Vagina (tissue), 2 donors: ENCODE data around the gene DPF3. TPM values are rescaled to one million over a fixed set of nuclear protein-coding genes. Genes with fewer than 3 reads are reported as not detected.

ENCODE experiments used
- DNase-seq, 2 donors: peaks; one replicate each; pipeline ENCODE4 v3.0.0-alpha.2; 2017; ENCODE audit errors: extremely low spot score in 2 of 2
- H3K27ac ChIP-seq: fragments of 200-600 bp; sonication (generic); one replicate; pipeline ENCODE4 v1.5.1; 2019
- H3K27me3 ChIP-seq: fragments of 200-600 bp; sonication (generic); one replicate; pipeline ENCODE4 v1.5.1; 2019
- H3K36me3 ChIP-seq, 2 donors: fragments of 200-600 bp; sonication (generic); one replicate each; pipeline ENCODE4 v1.5.1; 2017 to 2019
- H3K4me1 ChIP-seq: fragments of 200-600 bp; sonication (generic); one replicate; pipeline ENCODE4 v1.5.1; 2019
- H3K4me3 ChIP-seq, 2 donors: fragments of 200-600 bp; sonication (generic); 1 replicate in 1 of 2; 2 replicates in 1 of 2; pipeline ENCODE4 v1.5.1; 2016 to 2019
- H3K9me3 ChIP-seq: fragments of 200-600 bp; sonication (generic); one replicate; pipeline ENCODE4 v1.5.1; 2019
- CTCF ChIP-seq, 3 experiments: fragments of 450-650 bp in 2 of 3; fragments of 200-600 bp in 1 of 3; sonication (generic) in 1 of 3; IDR thresholded peaks; one replicate each; pipeline ENCODE4 v1.5.1; 2017 to 2019; ENCODE audit warnings: antibody characterized with exemption in 3 of 3, mild to moderate bottlenecking in 2 of 3, moderate library complexity in 2 of 3
- POLR2A ChIP-seq, 2 donors: fragments of 450-650 bp; IDR thresholded peaks; one replicate each; pipeline ENCODE4 v1.6.1; 2017; ENCODE audit warnings: antibody characterized with exemption in 2 of 2, mild to moderate bottlenecking in 2 of 2, moderate library complexity in 2 of 2
- POLR2AphosphoS5 ChIP-seq, 2 donors: sonication (generic); formaldehyde crosslinking; IDR thresholded peaks; one replicate each; pipeline ENCODE4 v1.9.0; 2017; ENCODE audit warnings: antibody characterized with exemption in 2 of 2, mild to moderate bottlenecking in 2 of 2, low read depth in 1 of 2; ENCODE audit not compliant: insufficient read depth in 1 of 2
- intact Hi-C: fragments of 100-400 bp; cut with DNase I; formaldehyde crosslinking; loops from one replicate; pipeline ENCODE4 v1.15.1; 2023
- total RNA-seq: library from RNA; depleted of rRNA; stranded (reverse); fragments of >200 nt; gene quantifications from one replicate; pipeline ENCODE4 v1.2.3, GENCODE V29; 2016

The DPF3 gene
- total RNA-seq, 1 donor from 2014 or later, result not detected

DNA sequence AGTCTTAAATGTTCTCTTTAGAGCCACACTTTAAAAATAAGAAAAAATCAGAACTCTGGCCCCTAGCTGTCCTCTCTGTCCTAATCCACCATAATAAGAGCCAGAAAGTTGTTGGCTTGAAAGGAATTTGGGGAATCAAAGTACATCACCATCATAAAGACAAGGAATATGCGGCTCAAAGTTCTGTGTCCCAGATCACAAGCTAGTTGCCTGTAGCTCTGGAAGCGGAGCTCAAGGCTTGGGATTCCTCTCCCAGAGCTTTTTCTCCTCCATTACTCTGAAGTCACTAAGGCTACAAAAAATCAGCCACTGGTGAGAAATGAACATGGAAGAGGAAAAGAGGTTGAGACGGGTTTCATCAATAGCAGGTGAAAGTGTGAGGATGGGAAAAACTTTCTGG is 6.4 kb downstream of the DPF3 start:
- H3K4me3 ChIP-seq, result no peak overlapping the region
- no peaks in the 10 kb centered on the region for H3K9me3 ChIP-seq
- DNase-seq, result no peak
- H3K4me1 ChIP-seq, result peaks cover 10% of the 10 kb centered on the region
- H3K36me3 ChIP-seq, result no peaks in the 10 kb centered on the region
- intact Hi-C loops, result no loop called here
- H3K27me3 ChIP-seq, result no peaks in the 10 kb centered on the region
- TF ChIP-seq POLR2A (IDR thresholded peaks at IDR 0.05) (no peak), CTCF (IDR thresholded peaks at IDR 0.05) (no peak), POLR2AphosphoS5 (IDR thresholded peaks at IDR 0.05; ENCODE audit: insufficient read depth in 1 of 2, low read depth in 1 of 2) (no peak)
- H3K27ac ChIP-seq, result no peak overlapping the region

- TF ChIP-seq POLR2AphosphoS5 (IDR thresholded peaks at IDR 0.05; ENCODE audit: insufficient read depth in 1 of 2, low read depth in 1 of 2) (no peak), CTCF (IDR thresholded peaks at IDR 0.05) (no peak)
- Histone ChIP-seq H3K4me3 (no peak overlapping the region), H3K27ac (no peak overlapping the region), H3K9me3 (no peaks in the 10 kb centered on the region), H3K36me3 (no peaks in the 10 kb centered on the region), H3K27me3 (no peaks in the 10 kb centered on the region), H3K4me1 (no peaks in the 10 kb centered on the region)
- intact Hi-C loops, result no loop called here
- DNase-seq, result no peak
These were observed 9.5 kb downstream of the DPF3 start for GRCh38 chr14:72884386-72884785.

DNA sequence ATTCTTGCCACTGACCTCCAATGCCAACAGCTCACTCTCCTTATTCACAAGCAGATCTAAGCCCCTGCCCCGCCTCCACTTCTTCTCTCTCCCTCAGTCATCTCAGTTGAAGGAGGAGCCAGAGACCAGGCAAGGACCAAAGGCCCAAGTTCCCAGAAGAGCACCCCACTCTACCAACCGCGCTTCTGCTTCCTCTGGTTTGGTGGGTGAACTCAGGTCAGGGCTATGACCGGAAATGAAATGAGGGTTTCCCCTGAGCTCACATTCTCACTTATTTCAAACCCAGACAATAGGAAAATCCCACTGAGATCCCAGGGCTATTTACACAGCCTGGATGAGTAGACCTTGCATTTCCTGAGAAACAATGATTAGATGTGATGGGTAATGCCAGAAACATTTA is 9.9 kb downstream of the DPF3 start:
- Histone ChIP-seq H3K9me3 (no peaks in the 10 kb centered on the region), H3K36me3 (no peaks in the 10 kb centered on the region), H3K27me3 (no peaks in the 10 kb centered on the region), H3K4me3 (no peak overlapping the region), H3K4me1 (no peaks in the 10 kb centered on the region), H3K27ac (no peak overlapping the region)
- intact Hi-C loops, result no loop called here
- TF ChIP-seq POLR2AphosphoS5 (IDR thresholded peaks at IDR 0.05; ENCODE audit: insufficient read depth in 1 of 2, low read depth in 1 of 2), result no peak
- no peak for TF ChIP-seq POLR2A (IDR thresholded peaks at IDR 0.05)
- TF ChIP-seq CTCF (IDR thresholded peaks at IDR 0.05), result no peak
- no peak for DNase-seq

DNA sequence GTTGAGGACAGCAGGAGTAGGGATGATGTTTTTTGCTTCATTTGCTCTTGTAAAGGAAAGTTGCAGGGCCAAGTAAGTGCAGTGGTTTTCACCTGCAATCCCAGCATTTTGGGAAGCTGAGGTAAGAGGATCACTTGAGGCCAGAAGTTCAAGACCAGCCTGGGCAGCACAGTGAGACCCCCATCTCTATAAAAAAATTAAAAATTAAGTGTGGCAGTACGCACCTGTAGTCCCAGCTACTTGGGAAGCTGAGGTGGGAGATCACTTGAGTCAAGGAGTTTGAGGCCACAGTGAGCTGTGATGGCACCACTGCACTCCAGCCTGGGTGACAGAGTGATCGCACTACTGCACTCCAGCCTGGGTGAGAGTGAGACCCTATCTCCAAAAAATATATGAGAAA is 10.8 kb downstream of the DPF3 start:
- Histone ChIP-seq H3K36me3 (no peaks in the 10 kb centered on the region), H3K27me3 (no peaks in the 10 kb centered on the region), H3K4me1 (no peaks in the 10 kb centered on the region), H3K4me3 (no peak overlapping the region), H3K27ac (no peak overlapping the region), H3K9me3 (no peaks in the 10 kb centered on the region)
- TF ChIP-seq POLR2AphosphoS5 (IDR thresholded peaks at IDR 0.05; ENCODE audit: insufficient read depth in 1 of 2, low read depth in 1 of 2), result no peak
- no peak for TF ChIP-seq POLR2A (IDR thresholded peaks at IDR 0.05)
- TF ChIP-seq CTCF (IDR thresholded peaks at IDR 0.05), result no peak
- DNase-seq, result no peak
- intact Hi-C loops, result no loop called here

GRCh38 chr14:72882463-72882862 is 11.4 kb downstream of the DPF3 start:
- no peak for DNase-seq
- intact Hi-C loops, result no loop called here
- no peaks in the 10 kb centered on the region for H3K4me1 ChIP-seq
- no peaks in the 10 kb centered on the region for H3K36me3 ChIP-seq
- no peaks in the 10 kb centered on the region for H3K9me3 ChIP-seq
- no peaks in the 10 kb centered on the region for H3K27me3 ChIP-seq
- no peak overlapping the region for H3K4me3 ChIP-seq
- TF ChIP-seq CTCF (IDR thresholded peaks at IDR 0.05), result no peak
- no peak for TF ChIP-seq POLR2AphosphoS5 (IDR thresholded peaks at IDR 0.05; ENCODE audit: insufficient read depth in 1 of 2, low read depth in 1 of 2)
- no peak for TF ChIP-seq POLR2A (IDR thresholded peaks at IDR 0.05)
- H3K27ac ChIP-seq, result no peak overlapping the region
